ENCODE measurements around the gene ALDH1L2. TPM values are rescaled to one million over a fixed set of nuclear protein-coding genes. Genes with fewer than 3 reads are reported as not detected.

The ALDH1L2 gene
- total RNA-seq, 2 donors from 2014 or later = 0.22 to 0.27 TPM

DNA sequence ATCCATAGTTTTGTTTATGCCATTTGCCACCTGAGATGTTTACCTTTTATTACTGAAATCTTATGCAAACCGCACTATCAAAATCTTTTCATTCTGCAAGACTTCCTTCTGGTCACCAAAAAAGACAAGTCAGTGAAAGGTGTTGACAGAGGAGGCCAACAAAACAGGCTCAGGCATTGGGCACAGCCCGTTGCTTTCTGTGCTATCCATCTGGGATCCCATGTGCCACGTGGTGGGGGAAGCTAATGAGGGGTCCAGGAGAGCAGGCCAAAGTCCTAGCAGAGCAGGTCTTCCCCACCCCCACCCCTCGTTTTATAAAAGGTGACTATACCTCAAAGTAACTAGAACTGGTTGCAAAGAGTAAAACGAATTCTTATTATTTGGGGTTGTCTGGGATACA is 1.2 kb downstream of the ALDH1L2 start:
- WGBS, 2 experiments (ENCODE audit: insufficient coverage in 1 of 2, insufficient read length in 1 of 2) = 65 to 100% methylated on average over 1 to 5 of the region's 5 CpGs

DNA sequence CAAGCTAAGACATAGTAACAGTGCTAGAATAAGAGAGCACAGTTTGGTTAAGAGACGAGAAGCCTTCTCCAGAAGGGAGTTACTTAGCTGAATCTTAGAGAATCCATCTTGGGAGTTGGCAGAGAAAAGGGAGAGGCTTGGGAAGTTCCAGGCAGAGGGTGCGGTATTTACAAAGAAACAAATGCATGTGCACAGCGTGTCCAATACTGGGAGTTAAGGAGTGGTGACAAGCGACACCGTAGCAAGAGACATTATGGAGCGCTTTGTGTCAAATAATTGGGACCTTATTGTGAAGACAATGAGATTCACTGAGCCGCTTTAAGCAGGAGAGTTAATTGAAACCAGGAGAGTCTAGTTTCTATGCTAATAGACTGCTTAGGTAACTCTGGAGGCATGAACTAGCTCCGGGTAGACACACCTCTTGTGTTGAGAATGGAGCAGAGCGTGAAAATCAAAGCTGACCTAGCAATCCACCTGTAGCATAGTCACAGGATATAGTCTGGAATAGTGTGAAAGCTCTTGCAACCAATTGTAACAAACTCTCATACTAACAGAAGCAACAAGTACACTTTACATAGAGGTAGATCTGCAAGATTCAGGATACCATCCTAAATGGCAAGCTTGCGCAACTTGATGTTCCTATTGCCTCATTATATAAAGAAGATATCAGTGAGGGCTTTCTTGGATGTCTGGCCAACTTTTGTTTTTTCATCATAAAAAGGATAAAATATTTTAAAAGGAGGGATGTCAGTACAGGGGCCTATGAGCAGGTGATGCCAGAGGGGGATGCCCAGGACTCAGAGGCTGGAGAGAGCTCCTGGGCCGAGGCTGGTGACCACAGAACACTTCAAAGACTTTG is 5.3 kb downstream of the ALDH1L2 start:
- H3K9ac ChIP-seq (ENCODE audit: extremely low read depth, low read length, poor library complexity, severe bottlenecking) = no peak overlapping the region
- H3K36me3 ChIP-seq (ENCODE audit: control insufficient read depth, insufficient read depth, low read length) = no peaks in the 10 kb centered on the region
- Mint-ChIP-seq H3K4me1 (peaks cover 12% of the 10 kb centered on the region), H3K27me3 (ENCODE audit: insufficient read depth) (peaks cover 24% of the 10 kb centered on the region), H3K9me3 (no peaks in the 10 kb centered on the region), H3K4me3 (no peak overlapping the region), H3K27ac (no peak overlapping the region), H3K36me3 (ENCODE audit: low read depth) (no peaks in the 10 kb centered on the region)
- no peaks in the 10 kb centered on the region for H3K4me1 ChIP-seq (ENCODE audit: control insufficient read depth, insufficient read depth, low read length)
- H3K4me3 ChIP-seq (ENCODE audit: low read length) = no peak overlapping the region
- peaks cover 22% of the 10 kb centered on the region for H3K27me3 ChIP-seq (ENCODE audit: control insufficient read depth, insufficient read depth, low read length, poor library complexity, severe bottlenecking)
- TF ChIP-seq, protein P1, sequence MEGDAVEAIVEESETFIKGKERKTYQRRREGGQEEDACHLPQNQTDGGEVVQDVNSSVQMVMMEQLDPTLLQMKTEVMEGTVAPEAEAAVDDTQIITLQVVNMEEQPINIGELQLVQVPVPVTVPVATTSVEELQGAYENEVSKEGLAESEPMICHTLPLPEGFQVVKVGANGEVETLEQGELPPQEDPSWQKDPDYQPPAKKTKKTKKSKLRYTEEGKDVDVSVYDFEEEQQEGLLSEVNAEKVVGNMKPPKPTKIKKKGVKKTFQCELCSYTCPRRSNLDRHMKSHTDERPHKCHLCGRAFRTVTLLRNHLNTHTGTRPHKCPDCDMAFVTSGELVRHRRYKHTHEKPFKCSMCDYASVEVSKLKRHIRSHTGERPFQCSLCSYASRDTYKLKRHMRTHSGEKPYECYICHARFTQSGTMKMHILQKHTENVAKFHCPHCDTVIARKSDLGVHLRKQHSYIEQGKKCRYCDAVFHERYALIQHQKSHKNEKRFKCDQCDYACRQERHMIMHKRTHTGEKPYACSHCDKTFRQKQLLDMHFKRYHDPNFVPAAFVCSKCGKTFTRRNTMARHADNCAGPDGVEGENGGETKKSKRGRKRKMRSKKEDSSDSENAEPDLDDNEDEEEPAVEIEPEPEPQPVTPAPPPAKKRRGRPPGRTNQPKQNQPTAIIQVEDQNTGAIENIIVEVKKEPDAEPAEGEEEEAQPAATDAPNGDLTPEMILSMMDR (conservative IDR thresholded peaks at IDR 0.05) = no peak
- WGBS, 2 experiments (ENCODE audit: insufficient coverage in 1 of 2, insufficient read length in 1 of 2) = 90 to 98% methylated on average over 8 to 11 of the region's 11 CpGs
- no peak overlapping the region for H3K27ac ChIP-seq (ENCODE audit: low read depth, low read length)
- no peaks in the 10 kb centered on the region for H3K9me3 ChIP-seq (ENCODE audit: control insufficient read depth, low read length)
- DNase-seq = no peak

More for the DNA sequence above, 1.2 kb downstream of the ALDH1L2 start:
- Mint-ChIP-seq H3K4me3 (no peak overlapping the region), H3K9me3 (no peaks in the 10 kb centered on the region), H3K36me3 (ENCODE audit: low read depth) (no peaks in the 10 kb centered on the region), H3K27ac (no peak overlapping the region), H3K4me1 (peaks cover 7% of the 10 kb centered on the region), H3K27me3 (ENCODE audit: insufficient read depth) (peaks cover 31% of the 10 kb centered on the region)
- H3K27me3 ChIP-seq (ENCODE audit: control insufficient read depth, insufficient read depth, low read length, poor library complexity, severe bottlenecking) = peaks cover 25% of the 10 kb centered on the region
- no peak for DNase-seq
- no peaks in the 10 kb centered on the region for H3K9me3 ChIP-seq (ENCODE audit: control insufficient read depth, low read length)
- H3K4me3 ChIP-seq (ENCODE audit: low read length) = no peak overlapping the region
- H3K27ac ChIP-seq (ENCODE audit: low read depth, low read length) = no peak overlapping the region
- H3K4me1 ChIP-seq (ENCODE audit: control insufficient read depth, insufficient read depth, low read length) = no peaks in the 10 kb centered on the region
- H3K36me3 ChIP-seq (ENCODE audit: control insufficient read depth, insufficient read depth, low read length) = no peaks in the 10 kb centered on the region
- TF ChIP-seq, protein P1 (conservative IDR thresholded peaks at IDR 0.05) = no peak
- no peak overlapping the region for H3K9ac ChIP-seq (ENCODE audit: extremely low read depth, low read length, poor library complexity, severe bottlenecking)

DNA sequence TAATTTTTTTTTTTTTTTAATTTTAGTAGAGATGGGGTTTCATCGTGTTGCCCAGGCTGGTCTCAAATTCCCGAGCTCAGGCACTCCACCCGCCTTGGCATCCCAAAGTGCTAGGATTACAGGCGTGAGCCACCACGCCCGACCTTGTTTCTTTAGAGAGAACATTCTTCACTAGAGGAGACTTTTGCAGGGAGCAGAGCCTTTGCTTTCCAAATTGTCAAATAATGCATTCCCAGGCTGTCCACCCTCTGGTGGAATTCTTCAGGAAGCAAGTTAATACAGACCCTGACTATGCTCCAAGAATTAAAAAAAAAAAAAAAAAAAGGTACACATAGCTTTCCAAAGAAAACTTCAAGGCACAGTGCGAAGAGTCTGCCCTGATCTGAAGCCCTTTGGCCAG is 6.8 kb downstream of the ALDH1L2 start:
- Histone ChIP-seq H3K9ac (ENCODE audit: extremely low read depth, low read length, poor library complexity, severe bottlenecking) (no peak overlapping the region), H3K27me3 (ENCODE audit: control insufficient read depth, insufficient read depth, low read length, poor library complexity, severe bottlenecking) (peaks cover 6% of the 10 kb centered on the region), H3K27ac (ENCODE audit: low read depth, low read length) (no peak overlapping the region), H3K4me3 (ENCODE audit: low read length) (no peak overlapping the region), H3K36me3 (ENCODE audit: control insufficient read depth, insufficient read depth, low read length) (no peaks in the 10 kb centered on the region), H3K9me3 (ENCODE audit: control insufficient read depth, low read length) (no peaks in the 10 kb centered on the region), H3K4me1 (ENCODE audit: control insufficient read depth, insufficient read depth, low read length) (no peaks in the 10 kb centered on the region)
- TF ChIP-seq, protein P1 (conservative IDR thresholded peaks at IDR 0.05) = no peak
- no peak for DNase-seq
- Mint-ChIP-seq H3K36me3 (ENCODE audit: low read depth) (no peaks in the 10 kb centered on the region), H3K4me1 (peaks cover 7% of the 10 kb centered on the region), H3K9me3 (no peaks in the 10 kb centered on the region), H3K27ac (no peak overlapping the region), H3K4me3 (no peak overlapping the region), H3K27me3 (ENCODE audit: insufficient read depth) (peaks cover 9% of the 10 kb centered on the region)
- 95 to 96% methylated on average over 5 to 7 of the region's 7 CpGs for WGBS, 2 experiments (ENCODE audit: insufficient coverage in 1 of 2, insufficient read length in 1 of 2)
